Activated CD4-positive, alpha-beta T cell treated with anti-CD3 and anti-CD28 coated beads for 24 hours (primary cell): ENCODE measurements around the gene TIGD6.
A peak's percentile ranks its signal among the peaks of the same experiment; 100 is the strongest.
"Not testable (repeated sequence)": the region's sequence is repeated elsewhere in the genome, so short reads cannot be mapped to it uniquely, and the experiment has no call there.

ENCODE experiments used
- DNase-seq, 2 donors: peaks; one replicate each; pipeline ENCODE4 v3.0.0-alpha.2; 2020; ENCODE audit warnings: low read depth in 2 of 2

The TIGD6 gene

GRCh38 chr5:149969181-149969930, 31.1 kb downstream of the TIGD6 start:
- no peak for DNase-seq

GRCh38 chr5:149966946-149967345, 33.5 kb downstream of the TIGD6 start:
- DNase-seq, result no peak

- DNase-seq, result no peak
Observed at GRCh38 chr5:149963729-149964128, 36.7 kb downstream of the TIGD6 start.

- no peak for DNase-seq
Observed at GRCh38 chr5:149962601-149963300, 37.7 kb downstream of the TIGD6 start.

DNA sequence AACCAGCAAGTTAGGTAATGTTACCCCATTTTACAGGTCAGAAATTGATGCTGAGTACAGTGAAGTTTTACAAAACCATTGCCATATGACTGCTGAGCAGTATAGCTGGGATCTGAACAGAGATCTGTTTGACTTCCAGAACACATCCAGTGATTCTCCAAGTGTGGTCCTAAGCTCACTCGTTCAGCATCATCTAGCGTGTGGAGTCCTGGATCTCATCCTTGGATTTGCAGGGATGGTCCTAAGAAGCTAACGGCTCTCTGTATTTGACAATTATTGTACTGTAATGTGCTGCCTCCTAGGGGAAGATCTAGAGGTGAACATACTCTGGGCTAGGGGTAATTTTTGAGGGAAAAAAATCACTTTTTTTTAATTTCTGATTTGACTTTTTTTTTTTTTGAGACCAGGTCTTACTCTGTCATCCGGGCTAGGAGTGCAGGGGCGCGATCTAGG, 38.5 kb downstream of the TIGD6 start:
- DNase-seq, result no peak

DNA sequence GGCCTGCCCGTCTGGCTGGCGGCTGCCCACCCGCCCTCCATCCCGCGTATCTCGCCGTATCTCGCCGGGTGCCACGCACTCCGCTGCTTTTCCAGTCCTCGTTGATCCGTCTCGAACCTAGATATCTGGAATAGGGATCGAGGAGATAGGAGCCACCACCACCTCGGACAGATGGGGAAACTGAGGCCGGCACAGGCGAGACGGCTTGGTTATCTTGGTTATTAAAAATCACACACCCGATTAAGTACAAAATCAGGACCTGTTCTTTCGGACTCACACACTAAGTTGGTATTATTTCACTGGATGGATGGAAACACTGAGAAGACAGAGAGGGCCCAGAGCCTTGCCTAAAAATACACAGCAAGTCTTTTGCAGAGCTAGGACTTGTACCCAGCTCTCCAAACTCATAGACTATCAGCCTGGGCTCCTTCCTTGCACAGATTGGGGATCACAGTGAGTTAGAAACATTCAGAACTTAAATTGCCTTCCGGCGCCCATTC, 39.2 kb downstream of the TIGD6 start:
- DNase-seq, result no peak

DNA sequence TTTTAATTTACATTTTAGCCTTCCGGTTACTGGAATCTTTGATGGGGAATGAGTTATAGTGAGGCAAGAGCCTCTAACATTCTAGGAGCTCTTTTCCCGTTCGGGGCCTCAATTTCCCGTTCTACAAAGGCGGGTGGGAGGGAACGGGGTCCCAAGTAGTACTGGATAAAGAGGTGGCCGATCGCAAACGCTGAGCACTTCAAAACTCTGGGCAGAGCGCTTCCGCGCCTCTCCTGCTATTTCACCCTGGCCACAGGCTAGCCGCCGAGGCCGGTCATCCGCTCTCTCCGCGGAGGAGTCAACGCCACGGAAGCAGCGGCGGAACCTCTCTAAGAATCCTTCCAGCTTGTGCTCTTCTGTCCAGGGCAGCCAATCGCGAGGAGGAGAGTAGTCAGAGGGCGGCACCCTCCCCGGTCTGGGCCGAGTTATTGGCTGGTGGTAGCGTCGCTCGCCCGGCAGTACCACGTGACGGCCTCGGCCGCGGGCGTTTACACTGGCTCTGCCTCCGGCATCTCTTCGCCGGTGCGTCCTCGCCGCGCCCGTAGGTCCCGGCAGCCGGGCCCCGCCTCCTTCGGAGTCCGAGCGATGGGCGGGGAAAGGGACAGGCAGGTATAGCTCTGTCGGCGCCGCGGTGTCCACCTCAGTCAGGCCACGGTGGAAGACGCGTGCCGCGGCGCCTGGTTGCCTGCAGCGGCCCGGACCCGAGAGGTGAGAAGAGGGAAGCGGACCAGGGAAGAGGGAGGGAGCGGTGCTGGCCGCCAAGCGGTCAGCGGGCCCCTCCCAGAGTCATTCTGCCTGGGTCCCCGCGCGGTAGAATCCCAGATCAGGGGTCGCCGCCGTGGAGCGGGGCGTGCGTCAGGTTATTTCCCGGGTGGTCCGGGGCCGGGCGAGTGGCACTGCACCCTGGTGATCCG, 39.9 kb downstream of the TIGD6 start, which contains the start of gene SLC26A2:
TSS of gene SLC26A2 (plus strand) at position 487 of the 914 bp plus-strand sequence. CDS start 16,895 bp downstream, outside the sequence.
- DNase-seq, result peak; percentile 88 to 92

GRCh38 chr5:149959406-149960236, 40.8 kb downstream of the TIGD6 start:
- DNase-seq, result peak; percentile 14 to 42

DNA sequence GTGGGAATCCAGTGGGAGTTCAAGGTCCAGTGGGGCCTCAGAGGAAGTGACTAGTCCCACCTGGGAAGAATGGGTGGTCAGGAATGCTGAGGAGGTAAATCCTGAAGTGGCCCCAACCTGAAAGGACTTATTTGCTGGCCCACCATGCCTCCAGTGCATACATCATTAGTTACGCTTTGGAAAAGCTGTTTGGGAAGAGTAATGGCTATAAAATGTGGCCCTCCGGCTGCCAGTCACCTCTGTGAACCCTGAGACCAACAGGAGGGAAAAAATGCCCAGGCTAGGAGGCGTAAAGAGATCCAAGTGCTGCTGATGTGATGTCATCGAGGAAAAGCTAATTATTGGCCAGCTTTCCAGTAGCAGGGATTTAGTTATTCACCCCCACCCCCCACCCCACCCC, 42.6 kb downstream of the TIGD6 start:
- no peak for DNase-seq

DNA sequence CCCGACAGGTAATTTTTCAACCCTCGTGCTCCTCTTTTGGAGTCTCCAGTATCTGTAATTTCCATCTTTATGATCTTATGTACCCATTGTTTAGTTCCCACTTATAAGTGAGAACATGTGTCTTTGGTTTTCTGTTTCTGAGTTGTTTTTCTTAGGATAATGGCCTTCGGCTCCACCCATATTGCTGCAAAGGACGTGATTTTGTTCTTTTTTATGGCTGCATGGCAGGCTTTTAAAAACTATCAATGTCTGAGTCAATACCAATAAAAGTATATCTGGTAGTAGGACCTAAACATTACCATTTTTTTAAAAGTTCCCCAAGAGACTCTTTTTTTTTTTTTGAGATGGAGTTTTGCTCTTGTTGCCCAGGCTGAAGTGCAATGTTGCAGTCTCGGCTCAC, 43.8 kb downstream of the TIGD6 start:
- DNase-seq, result no peak

DNA sequence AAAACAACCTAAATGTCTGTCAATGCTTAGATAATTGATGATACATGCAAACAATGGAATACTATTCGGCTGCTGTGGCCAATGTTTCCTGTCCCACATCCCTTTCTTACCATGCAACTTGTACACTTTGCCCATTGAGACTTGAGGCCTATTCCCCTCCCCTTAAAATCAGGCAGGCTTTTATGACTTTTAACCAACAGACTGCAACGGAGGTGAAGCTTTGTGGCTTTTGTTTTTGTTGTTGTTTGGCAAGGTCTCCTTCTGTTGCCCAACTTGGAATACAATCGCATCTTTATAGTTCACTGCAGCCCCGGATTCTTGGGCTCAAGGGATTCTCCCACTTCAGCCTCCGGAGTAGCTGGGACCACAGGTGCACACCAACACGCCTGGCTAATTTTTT, 45.7 kb downstream of the TIGD6 start:
- DNase-seq, result no peak

- no peak for DNase-seq
Observed at GRCh38 chr5:149953436-149954121, 46.9 kb downstream of the TIGD6 start.

GRCh38 chr5:149951138-149951749, 49.2 kb downstream of the TIGD6 start:
- no peak for DNase-seq

GRCh38 chr5:149948993-149949392, 51.5 kb downstream of the TIGD6 start:
- no peak for DNase-seq

GRCh38 chr5:149946118-149946517, 54.3 kb downstream of the TIGD6 start:
- DNase-seq, result no peak

GRCh38 chr5:149944666-149945065, 55.8 kb downstream of the TIGD6 start, which contains the start of gene PDE6A:
Gene PDE6A, minus strand, starts transcription at chr5:149944793. Its CDS starts 120 bp downstream, at chr5:149944673.
- DNase-seq, result no peak

GRCh38 chr5:149943177-149943949, 57.1 kb downstream of the TIGD6 start:
- DNase-seq, result not testable (repeated sequence)
